HepG2 (cell line): ENCODE measurements around the gene PAPPA.

Experiments
- CTCF ChIP-seq: sonication (generic); formaldehyde crosslinking; IDR thresholded peaks from 2 replicates; pipeline ENCODE4 v1.5.0; 2020; ENCODE audit warnings: mild to moderate bottlenecking, missing genetic modification reagents, moderate library complexity
- ELF1 ChIP-seq: sonication (generic); formaldehyde crosslinking; IDR thresholded peaks from 2 replicates; pipeline ENCODE4 v1.4.0; 2020; ENCODE audit warnings: missing genetic modification reagents
- FOXO4 ChIP-seq: sonication (generic); formaldehyde crosslinking; conservative IDR thresholded peaks from 2 replicates; pipeline ENCODE4 v1.8.1; 2023; ENCODE audit warnings: missing genetic modification reagents
- PBX3 ChIP-seq: sonication (generic); formaldehyde crosslinking; IDR thresholded peaks from 2 replicates; pipeline ENCODE4 v1.8.1; 2023; ENCODE audit warnings: missing genetic modification reagents, inconsistent platforms, borderline replicate concordance
- POLR2A ChIP-seq, 2 experiments: IDR thresholded peaks; 2 replicates each; pipeline ENCODE4 v1.6.1; 2011; ENCODE audit warnings: low read depth in 2 of 2, low read length in 2 of 2, mild to moderate bottlenecking in 1 of 2, moderate library complexity in 1 of 2; ENCODE audit not compliant: insufficient read depth in 1 of 2
- TP53 ChIP-seq: sonication (generic); formaldehyde crosslinking; conservative IDR thresholded peaks from 2 replicates; pipeline ENCODE4 v1.4.0; 2020; ENCODE audit warnings: missing genetic modification reagents
- ZFX ChIP-seq: sonication (generic); formaldehyde crosslinking; IDR thresholded peaks from 2 replicates; pipeline ENCODE4 v1.4.0; 2020; ENCODE audit warnings: mild to moderate bottlenecking, low read depth, missing genetic modification reagents, moderate library complexity
- ZNF274 ChIP-seq: sonication (generic); formaldehyde crosslinking; IDR thresholded peaks from 2 replicates; pipeline ENCODE4 v1.5.1; 2020; ENCODE audit warnings: mild to moderate bottlenecking, missing genetic modification reagents
- ZNF572 ChIP-seq: sonication (generic); formaldehyde crosslinking; IDR thresholded peaks from 2 replicates; pipeline ENCODE4 v1.5.1; 2020; ENCODE audit warnings: mild to moderate bottlenecking, missing genetic modification reagents
- ZZZ3 ChIP-seq: sonication (generic); formaldehyde crosslinking; IDR thresholded peaks from 2 replicates; pipeline ENCODE4 v1.4.0; 2020; ENCODE audit warnings: missing genetic modification reagents, mild to moderate bottlenecking, borderline replicate concordance
- TF ChIP-seq, protein P1 (sequence below): sonication (generic); formaldehyde crosslinking; IDR thresholded peaks from 2 replicates; pipeline ENCODE4 v1.8.1; 2023; ENCODE audit warnings: mild to moderate bottlenecking, inconsistent platforms, moderate library complexity, missing genetic modification reagents, borderline replicate concordance

DNA sequence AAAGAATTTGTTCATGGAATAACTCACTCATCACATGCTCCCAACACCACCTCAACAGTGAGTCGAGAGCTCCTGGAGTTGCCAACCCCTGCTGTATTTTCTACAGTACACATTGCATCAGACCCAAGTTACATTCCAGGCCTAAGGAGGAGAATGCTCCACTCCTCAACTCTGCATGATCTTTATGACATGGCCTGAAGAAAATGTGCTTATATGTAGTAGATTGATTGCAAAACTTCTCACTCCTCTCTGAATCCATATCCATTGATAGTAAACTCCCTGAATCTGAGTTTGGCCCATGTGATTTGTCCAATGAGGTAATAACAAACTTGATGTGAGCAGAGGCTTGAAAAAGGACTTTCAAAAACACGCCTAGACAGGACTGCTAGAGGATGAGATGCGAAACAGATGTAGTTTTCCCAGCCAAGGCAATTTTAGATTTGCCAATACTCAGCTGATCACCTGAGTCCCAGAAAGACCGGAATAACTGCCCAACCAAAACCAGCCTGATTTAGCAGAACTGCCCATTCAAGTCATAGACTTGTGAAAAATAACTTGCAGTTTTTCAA lies 29.0 kb upstream of the PAPPA start:
- TF ChIP-seq ZNF274 (CRISPR knock-in tag): no peak
- no peak for TF ChIP-seq ELF1
- TF ChIP-seq PBX3: no peak
- no peak for TF ChIP-seq TP53 (CRISPR knock-in tag)
- TF ChIP-seq FOXO4 (CRISPR knock-in tag): no peak
- TF ChIP-seq CTCF: no peak
- no peak for TF ChIP-seq ZFX
- TF ChIP-seq, protein P1, sequence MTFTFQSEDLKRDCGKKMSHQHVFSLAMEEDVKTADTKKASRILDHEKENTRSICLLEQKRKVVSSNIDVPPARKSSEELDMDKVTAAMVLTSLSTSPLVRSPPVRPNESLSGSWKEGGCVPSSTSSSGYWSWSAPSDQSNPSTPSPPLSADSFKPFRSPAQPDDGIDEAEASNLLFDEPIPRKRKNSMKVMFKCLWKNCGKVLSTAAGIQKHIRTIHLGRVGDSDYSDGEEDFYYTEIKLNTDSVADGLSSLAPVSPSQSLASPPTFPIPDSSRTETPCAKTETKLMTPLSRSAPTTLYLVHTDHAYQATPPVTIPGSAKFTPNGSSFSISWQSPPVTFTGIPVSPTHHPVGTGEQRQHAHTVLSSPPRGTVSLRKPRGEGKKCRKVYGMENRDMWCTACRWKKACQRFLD (CRISPR knock-in tag): no peak
- TF ChIP-seq POLR2A (IDR thresholded peaks at IDR 0.05; ENCODE audit: insufficient read depth in 1 of 2, low read depth in 2 of 2, low read length in 2 of 2): no peak
- no peak for TF ChIP-seq ZZZ3
- no peak for TF ChIP-seq ZNF572 (CRISPR knock-in tag)
